ENCODE results near the gene CTNS.

CTNS gene

DNA sequence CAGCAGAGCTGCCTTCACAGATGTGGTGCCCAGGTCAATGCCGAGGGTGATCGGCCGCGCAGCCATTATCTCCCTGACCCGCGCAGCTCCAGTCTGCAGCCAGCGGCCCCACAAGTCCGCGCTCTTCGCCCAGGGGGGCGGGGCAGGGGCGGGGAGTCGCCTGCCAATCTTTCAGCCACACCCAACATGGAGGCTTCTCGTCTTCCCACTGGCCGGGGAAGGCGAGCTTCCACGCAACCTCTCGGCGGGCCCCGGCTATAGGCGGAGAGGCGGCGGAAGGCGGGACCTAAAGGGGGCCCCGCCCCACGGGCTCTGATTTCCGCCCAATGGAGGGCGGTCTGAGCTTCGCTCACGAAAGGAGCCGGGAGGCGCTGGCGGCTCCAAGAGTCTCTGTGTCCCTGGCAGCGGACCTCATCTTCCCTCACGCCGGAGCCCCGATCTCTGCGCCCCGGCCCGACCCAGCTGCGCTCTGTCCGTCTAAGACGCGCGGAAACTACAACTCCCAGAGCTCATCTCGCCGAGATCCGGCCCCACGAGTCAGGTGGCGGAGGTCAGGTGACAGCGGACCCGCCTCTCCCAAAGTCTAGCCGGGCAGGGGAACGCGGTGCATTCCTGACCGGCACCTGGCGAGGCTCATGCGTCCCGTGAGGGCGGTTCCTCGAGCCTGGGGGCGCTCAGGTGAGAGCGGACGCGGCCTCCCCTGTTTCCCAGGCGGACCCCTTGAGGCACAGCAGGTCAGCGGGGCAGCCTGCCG is at the start of gene CTNS, which contains the start of gene SHPK:
Gene CTNS, plus strand, starts transcription at position 607 of the 754 bp plus-strand sequence. CDS start 3,447 bp downstream, outside the sequence.
Gene SHPK, minus strand, starts transcription at position 97 of the 754 bp plus-strand sequence. Its CDS starts 31 bp downstream, at position 66.
- DNase-seq (ENCODE audit: low read depth), result peak; percentile 66

DNA sequence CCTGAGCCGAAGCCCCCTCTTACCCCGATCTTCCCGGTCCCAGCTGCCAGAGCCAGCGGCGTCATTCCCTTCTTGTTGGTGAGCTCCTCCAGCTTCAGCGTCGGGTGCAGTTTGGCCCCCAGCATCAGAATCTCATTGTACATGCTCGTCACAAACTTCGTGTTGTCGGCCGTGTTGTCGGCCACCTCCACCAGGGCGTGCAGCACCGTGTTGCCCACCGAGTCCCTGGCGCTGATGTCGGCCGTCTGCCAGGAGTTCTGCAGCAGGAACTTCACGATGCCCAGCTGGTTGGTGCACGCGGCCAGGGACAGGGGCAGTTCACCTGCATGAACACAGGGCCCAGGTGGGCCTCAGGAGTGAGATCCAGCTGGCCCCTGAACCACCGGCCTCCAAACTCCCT is 46.8 kb upstream of the CTNS start:
- DNase-seq (ENCODE audit: low read depth), result no peak

DNA sequence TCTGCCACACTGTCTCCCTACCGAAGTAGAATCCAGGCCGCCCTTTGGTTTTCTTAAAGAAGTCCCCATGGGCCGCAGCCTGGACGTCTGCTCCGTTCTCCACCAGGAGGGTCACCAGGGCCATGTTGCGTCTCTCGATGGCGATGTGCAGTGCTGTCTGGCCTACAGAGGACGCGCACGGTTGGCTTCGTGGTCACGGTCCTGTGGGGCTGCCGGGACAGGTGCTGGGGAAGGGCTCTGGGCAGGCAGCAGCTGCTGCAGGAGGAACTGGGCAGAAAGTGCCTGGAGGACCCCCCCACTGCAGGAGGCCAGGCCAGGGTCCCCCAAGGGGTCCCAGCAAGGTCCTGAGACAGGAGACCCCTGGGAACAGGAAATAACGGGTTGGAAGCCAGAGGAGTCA is 46.3 kb upstream of the CTNS start:
- no peak for DNase-seq (ENCODE audit: low read depth)

DNA sequence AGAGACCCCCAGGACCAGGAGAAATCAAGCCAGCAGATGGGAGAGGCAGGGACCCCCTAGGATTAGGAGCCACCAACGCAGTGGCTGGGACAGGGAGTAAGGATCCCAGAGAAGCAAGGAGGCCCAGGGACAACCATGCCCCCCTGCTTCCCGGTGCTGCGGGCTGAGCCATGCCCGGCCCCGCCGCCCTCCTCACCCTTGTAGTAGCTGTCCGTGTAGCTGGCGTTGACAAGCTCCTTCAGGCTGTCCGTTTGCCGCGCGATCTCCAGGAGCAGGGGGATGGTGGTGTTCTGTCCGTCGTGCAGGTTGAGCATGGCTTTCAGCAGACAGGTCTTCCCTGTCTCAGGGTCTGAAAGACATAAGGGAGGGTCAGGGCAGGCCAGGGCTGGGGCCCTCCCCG is 45.8 kb upstream of the CTNS start:
- no peak for DNase-seq (ENCODE audit: low read depth)

DNA sequence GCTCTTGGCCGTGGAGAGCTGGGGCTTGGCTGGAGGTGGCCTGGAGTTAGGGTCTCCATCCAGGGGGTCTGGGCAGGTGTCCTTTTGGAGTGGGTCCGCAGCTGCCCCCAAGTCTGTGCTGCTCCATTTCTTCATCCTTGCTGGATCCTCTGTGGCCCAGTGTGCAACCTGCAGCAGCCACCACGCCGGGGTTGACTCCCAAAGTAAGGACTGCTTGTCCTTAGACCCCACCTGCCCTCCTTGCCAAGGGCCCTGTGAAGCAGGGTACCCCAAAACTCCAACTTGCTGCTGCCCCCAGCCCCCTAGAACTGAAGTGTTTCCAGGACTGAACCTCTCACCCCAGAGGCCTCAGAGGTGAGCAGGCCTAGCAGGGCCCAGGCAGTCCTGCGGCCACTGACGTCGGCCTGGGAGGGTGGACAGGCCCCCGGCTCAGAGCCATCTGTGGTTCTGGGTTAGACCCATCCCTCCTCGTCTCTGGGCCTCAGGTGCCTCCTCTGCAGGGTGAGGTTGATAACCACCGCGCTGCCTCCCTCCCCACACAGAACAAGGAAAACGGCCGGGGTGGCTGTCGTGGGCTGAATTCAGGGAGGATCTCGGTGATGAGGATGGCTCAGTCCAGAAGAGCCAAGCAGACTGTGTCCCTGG is 44.2 kb upstream of the CTNS start:
- no peak for DNase-seq (ENCODE audit: low read depth)

DNA sequence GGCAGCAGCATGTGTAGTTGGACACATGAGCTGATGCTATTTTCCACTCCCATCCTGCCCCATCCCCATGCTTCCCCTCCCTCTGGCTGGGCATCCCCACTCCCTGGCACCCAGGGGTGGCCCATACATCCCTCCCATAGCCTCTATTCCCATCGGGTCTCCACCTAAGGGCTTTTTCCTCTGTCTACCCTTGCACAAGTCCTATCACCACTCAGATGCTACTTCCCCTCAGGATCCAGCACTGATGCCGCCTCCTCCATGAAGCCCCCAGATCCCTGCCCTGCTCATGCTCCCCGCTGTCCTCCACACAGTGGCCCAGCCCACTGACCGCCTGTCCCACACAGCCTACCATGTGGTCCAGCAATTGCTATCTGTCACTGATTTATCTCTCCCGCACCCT is 43.2 kb upstream of the CTNS start:
- no peak for DNase-seq (ENCODE audit: low read depth)

DNA sequence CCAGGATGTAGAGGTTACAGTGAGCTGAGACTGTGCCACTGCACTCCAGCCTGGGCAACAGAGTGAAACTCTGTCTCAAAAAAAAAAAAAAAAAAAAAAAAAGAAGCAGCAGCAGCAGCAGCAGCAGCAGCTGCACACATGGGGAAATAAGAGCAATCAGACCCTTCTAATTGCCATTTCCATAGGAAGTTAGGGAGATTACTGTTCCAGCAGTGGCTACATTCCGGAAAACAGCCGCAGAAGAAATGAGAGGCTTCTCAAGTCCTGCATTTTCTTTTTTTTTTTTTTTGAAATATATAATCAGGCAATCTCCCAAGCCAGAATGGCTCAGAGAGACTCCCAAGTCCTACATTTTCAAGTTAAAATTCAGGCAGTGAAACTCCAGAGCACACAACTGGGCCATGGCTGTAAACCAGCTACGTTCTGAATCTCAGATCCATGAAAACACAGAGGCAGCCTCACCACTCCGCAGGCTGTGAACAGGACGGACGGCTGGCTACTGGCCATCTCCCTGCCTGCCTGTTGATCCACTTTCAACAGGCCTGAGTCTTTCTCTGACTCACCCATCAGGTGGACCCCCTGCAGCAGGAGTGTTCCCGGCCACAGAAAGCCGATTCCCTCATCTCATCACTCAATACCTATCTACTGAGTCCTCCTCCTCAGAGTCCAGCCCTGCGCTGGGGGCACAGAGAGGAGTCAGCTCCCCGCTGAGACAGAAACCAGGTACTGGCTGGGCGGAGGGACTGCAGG is 42.3 kb upstream of the CTNS start:
- no peak for DNase-seq (ENCODE audit: low read depth)

DNA sequence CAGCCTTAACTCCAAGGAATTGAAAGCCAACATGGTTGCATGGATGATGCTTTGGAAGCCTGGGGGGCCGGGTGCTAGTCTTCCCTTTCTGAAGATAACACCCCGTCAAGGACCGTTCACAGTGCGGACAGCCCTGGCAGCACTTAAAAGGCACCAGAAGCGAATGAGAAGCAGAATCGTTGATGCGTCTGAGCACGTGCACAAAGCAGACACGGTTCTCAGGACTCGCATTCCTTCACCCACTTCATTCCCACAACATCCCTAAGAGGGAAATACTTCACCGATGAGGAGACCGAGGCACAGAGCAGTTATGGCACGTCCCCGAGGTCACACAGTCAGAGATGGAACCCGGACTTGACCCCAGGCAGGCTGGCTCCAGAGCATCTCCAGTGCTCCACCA is 41.6 kb upstream of the CTNS start:
- no peak for DNase-seq (ENCODE audit: low read depth)

DNA sequence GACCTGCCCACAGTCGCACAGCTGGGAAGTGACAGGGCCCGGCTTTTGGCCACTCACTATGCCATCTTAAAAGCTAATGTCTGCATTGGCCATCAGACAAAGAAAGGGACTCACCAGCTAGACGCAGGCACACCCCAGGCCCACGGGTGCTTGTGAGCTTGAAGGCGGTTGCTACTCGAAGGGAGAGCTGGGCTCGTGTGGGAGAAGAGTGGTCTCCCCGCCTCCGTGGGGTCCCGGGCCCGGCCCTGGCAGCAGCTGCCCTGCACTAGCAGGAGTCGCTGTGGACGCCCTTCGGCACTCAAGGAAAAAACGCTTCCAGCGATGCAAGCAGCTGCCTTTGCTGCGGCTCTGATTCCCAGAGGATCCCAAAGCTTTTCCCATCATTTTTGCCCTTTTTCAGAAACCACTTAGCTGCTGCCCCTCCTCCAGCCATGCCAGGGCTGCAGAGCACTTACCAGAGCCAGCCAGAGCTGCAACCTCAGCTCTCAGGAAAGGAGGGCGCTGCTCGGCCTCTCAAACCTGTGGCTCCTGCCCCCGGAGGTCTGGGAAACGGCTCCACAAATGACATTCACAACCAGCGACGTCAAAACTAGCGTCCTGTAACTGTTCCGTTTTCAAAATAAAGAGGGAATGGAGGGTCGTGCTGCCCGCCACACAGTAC is 39.6 kb upstream of the CTNS start:
- DNase-seq (ENCODE audit: low read depth), result no peak

DNA sequence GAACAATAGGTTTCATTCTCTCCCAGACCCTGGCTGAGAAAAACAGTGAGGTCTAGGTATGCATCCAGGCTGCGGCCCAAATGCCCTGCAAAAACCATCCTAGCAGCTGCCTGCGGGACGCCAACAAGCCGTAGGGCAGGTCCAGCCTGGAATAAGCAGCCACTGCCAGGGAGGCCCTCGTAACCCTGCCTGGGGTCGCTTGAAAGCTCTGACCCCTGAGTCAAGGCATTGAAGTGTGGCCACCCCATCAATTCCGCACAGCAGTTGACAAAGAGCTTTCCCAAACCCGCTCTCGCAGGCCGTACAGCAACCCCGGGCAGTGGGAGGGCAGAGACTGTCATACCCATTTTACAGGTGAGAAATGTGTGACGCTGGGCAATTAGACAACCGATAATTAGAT is 38.5 kb upstream of the CTNS start:
- no peak for DNase-seq (ENCODE audit: low read depth)

DNA sequence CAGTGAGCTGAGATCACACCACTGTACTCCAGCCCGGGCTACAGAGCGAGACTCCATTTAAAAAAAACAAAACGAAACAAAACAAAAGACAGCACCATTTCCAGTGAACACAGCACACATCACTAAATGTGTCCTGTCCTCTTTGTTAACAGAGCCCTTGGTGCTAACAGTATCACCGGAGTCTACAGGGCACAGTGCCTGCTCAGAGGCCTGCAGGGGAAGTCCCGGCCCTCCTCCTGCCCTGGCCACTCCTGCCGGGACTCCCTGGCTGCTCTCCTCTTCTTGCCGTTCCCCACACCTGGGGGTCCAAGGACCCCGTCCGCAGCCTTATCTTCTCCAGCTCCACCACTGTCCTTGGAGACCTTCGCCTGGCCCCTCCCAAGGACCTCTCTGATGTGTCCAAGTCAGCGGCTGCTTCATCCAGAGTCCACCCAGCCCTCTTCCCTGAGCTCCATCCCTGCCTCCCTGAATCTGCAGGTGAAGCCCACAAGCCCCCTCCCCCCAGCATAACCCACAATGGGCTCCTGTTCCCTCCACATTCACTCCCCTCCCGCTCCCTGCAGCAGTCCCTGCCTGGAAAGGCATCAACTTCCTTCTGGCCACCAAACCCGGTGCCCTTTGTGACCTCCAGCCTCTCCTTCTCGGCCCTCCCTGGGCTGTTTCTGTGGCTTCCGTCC is 35.9 kb upstream of the CTNS start:
- DNase-seq (ENCODE audit: low read depth), result no peak

DNA sequence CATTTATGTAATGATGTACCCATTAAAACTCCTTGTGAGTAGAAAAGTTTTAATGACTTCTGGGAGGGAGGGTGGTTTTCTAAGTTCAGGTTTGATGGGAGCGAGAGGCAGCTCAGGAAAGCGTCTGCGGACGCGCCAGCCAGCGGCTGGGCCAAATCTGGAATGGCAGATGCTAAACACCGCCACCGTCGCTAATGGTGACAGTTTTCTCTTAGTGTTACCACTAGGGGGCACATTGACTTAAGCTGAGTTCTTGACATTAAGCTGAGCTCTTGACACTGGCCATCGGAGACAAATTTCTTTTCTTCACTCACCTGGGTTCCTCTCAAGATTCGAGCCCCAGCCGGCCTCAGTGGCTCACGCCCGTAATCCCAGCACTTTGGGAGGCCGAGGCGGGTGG is 34.1 kb upstream of the CTNS start:
- no peak for DNase-seq (ENCODE audit: low read depth)

DNA sequence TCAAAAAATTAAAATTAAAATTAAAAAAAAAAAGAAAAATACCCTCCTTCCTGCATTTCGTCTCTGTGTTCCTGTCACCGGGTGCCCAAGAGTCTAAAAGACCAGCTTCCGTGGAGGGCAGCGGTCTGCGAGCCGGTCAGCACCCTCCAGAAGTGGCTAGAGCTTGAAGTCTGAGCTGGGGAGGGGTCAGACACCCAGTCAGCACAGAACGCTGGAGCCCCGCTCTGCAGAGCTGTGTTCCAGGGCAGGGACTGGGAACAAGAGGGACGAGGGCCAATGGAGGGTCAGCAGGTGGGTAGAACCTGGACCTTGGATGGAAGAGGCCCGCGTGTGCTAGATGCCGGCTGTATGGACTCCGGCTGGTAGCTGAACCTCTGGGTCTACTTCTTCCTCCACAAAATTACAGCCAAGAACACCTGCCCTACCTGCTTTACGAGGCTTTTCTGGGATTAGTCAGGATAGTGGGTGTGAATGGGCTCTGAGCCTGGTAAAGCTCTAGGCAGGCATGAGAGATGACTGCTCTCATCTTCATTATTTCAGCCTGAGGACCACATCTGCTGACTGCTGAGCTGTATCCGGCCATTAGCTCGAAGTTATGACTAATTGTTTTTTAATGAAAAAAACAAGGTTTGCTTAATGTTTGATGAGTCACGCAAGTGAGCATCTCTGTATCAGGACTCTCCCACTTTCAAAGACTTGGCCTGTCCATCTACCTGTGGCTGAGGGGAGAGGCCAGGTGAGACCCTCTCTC is 33.3 kb upstream of the CTNS start:
- DNase-seq (ENCODE audit: low read depth), result peak; percentile 43

DNA sequence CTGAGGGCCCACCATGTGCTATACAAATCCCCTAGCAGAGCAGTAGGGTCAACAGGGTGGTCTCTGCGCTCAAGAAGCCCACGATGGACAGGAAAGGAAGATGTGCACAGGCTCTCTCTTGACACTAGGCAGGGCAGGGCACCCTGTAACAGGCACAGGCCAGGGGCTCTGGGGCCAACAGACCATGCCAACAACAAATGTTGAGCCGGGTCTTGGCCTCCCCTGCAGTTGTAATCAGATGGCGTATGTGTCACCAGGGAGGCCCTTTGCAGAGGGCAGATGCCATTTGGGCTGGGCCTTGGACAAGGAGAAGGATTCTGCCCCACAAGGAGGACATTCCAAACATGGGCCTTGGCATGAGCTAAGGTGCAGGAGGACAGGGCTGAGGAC is 32.7 kb upstream of the CTNS start:
- no peak for DNase-seq (ENCODE audit: low read depth)

DNA sequence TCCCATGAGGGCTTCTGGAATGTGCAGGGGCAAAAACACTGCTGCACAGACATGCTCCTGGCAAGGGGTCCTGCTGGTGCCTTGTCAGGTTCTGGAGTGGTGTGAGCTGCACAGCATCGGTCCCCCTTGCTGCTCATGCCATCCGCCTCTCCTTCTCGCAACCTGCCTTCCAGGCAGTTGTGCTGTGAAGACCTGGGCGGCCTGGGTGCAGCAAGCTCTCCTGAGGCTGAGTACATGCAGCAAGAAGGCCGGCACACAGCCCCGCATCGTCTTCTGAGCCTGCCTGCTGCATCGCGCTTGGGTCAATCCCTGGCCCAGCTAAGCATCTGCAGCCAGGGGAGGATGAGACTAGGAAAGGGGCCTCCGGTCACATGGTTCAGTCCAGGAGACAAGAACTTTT is 26.9 kb upstream of the CTNS start:
- DNase-seq (ENCODE audit: low read depth), result no peak

DNA sequence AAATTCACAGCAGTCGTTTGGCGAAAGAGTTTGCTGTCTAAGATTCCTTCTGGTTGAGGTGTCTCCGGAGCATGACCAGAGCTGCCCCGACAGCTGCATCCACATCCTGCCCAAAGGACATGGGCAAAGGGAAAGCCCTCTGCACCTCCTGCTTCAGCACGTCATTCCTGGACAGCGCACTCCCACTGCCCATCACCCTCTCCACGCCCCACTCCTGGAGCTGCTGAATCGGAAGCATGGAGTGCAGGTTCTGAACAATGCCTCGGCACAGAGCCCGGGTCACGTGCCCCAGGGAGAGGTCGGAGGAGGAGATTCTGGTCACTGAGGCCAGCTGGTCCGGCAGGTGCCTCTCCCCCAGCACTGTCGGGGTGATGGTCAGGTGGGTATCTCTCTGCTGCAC is 26.0 kb upstream of the CTNS start:
- DNase-seq (ENCODE audit: low read depth), result no peak

DNA sequence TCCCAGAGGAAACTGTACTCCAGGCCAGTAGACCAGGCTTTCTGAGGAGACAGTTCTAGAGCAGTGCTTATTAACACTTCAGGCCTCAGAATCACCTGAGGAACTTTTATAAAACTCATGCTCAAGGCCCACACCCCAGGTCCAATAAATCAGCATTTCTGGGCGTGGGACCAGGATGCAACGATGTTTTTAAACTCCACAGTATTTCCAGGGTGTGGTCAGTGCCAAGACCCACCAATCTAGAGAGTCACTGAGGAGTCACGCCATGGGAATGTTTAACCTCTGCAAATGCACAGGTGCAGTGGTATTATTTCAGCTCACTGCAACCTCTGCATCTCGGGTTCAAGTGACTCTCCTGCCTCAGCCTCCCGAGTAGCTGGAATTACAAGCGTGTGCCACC is 23.4 kb upstream of the CTNS start:
- no peak for DNase-seq (ENCODE audit: low read depth)

DNA sequence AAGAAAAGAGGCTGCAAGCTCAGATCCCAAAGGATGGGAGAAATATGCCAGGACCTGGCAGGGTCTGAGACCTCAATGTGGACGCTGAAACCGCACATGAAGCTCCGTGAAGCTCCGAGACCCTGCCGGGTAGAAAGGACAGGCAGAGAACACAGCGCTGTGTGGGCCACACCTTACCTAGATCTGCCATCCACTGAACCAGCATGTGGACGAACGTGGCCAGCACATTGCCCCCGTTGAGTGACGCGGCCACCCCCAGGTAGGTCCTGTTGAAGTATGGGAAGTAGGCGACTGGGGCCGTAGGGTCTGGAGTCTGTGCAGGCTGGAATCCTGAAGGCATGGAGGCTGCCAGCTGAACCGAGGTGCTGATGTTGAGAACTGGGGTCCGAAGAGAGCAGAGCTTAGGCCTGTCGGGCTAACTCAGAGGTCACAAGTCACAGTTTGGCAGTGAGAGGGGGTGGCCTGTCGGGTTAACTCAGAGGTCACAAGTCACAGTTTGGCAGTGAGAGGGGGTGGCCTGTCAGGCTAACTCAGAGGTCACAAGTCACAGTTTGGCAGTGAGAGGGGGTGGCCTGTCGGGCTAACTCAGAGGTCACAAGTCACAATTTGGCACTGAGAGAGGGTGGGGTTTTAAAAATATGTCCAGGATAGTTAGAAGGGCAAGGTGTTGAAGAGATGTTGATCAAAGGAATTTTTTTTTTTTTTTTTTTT is 21.2 kb upstream of the CTNS start:
- no peak for DNase-seq (ENCODE audit: low read depth)

DNA sequence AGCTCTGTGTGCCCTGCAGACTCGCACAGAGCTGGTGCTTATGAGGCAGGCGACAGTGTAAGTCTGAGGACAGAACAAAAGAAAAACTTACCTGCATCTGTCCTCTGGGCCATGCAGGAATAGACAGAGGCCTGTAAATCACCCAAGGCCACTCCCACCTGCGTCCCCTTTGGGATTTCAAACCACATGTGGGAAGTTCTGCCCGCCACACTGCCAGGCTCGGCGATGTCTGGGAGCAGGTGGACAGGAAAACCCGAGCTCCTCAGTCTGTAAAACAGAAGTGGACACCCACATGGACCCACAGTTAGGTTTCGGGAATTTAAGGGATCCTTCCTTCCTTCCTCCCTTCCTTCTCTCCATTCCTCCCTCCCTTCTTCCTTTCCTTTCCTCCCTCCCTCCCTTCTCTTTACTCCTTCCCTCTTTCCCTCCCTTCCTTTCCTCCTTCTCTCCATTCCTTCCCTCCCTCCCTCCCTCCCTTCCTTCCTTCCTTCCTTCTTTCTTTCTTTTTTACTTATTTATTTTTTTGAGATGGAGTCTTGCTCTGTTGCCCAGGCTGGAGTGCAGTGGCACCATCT is 15.3 kb upstream of the CTNS start:
- DNase-seq (ENCODE audit: low read depth), result no peak

DNA sequence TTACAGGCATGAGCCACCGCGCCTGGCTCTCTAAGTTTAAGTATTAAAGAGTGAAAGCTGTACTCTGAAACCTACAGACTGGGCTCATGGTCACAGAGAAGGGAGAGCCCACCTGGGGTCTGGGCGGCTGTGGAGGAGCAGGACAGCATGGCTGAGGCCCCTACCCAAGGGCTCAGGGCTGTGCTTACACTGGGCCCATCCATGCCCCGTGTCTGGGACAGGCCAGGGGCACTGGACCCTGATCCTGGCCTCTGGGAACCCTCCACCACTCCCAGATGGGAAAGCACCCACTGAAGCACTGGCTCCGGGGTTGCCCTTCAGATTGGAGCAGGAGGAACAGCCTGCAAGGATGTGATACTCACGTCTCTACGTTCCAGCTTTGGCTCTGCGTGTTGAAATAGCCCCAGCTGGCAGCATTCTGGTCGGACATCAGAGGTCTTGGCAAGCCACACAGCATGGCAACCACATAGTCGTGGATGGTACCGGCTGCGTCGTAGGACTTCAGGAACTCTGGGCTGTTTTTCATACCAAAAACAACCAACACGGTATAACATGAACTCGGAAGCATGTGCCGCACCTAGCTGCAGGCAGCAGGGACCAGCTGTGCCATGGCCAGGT is 13.5 kb upstream of the CTNS start:
- DNase-seq (ENCODE audit: low read depth), result no peak
